GM18909 (cell line): ENCODE results near the gene MRC1.
"Not testable (repeated sequence)": the region's sequence is repeated elsewhere in the genome, so short reads cannot be mapped to it uniquely, and the experiment has no call there.

Experiments
- ATAC-seq: cut with Tn5 transposase; IDR thresholded peaks from one replicate; pipeline ENCODE4 v1.9.1; 2021; ENCODE audit warnings: mild to moderate bottlenecking; ENCODE audit not compliant: unreplicated experiment, poor library complexity

Gene MRC1

GRCh38 chr10:17883621-17884020 is 74.5 kb downstream of the MRC1 start:
- ATAC-seq: no peak

GRCh38 chr10:17888189-17888588 is 79.0 kb downstream of the MRC1 start:
- ATAC-seq: no peak

- no peak for ATAC-seq
Measured at GRCh38 chr10:17891435-17891834, 82.3 kb downstream of the MRC1 start.

- no peak for ATAC-seq
Measured at GRCh38 chr10:17904564-17904963, 95.4 kb downstream of the MRC1 start.

GRCh38 chr10:17905491-17905890 is 96.3 kb downstream of the MRC1 start:
- no peak for ATAC-seq

GRCh38 chr10:17906002-17906401 is 96.9 kb downstream of the MRC1 start:
- no peak for ATAC-seq

GRCh38 chr10:17907641-17908040 is 98.5 kb downstream of the MRC1 start:
- ATAC-seq: no peak

- ATAC-seq: peak; percentile 70
Measured at GRCh38 chr10:17910125-17910789, 101.1 kb downstream of the MRC1 start.

GRCh38 chr10:17912754-17913153 is 103.6 kb downstream of the MRC1 start:
- ATAC-seq: no peak

GRCh38 chr10:17913604-17914003 is 104.5 kb downstream of the MRC1 start:
- ATAC-seq: no peak

GRCh38 chr10:17914169-17915045 is 105.3 kb downstream of the MRC1 start:
- no peak for ATAC-seq

- ATAC-seq: no peak
Measured at GRCh38 chr10:17915181-17915580, 106.0 kb downstream of the MRC1 start.

- ATAC-seq: no peak
Measured at GRCh38 chr10:17918187-17918903, 109.2 kb downstream of the MRC1 start.

- ATAC-seq: no peak
Measured at GRCh38 chr10:17921378-17921777, 112.2 kb downstream of the MRC1 start.

- ATAC-seq: no peak
Measured at GRCh38 chr10:17923728-17924127, 114.6 kb downstream of the MRC1 start.

GRCh38 chr10:17943033-17943745 is 134.0 kb downstream of the MRC1 start:
- no peak for ATAC-seq

- ATAC-seq: not testable (repeated sequence)
Measured at GRCh38 chr10:17950269-17950668, 141.1 kb downstream of the MRC1 start.

- no peak for ATAC-seq
Measured at GRCh38 chr10:17950726-17951125, 141.6 kb downstream of the MRC1 start.

GRCh38 chr10:17951868-17952371 is 142.8 kb downstream of the MRC1 start, which contains the start of gene SLC39A12:
Gene SLC39A12, plus strand, starts transcription at chr10:17951918. Its CDS starts 1,359 bp downstream, at chr10:17953277.
- ATAC-seq: no peak

GRCh38 chr10:17954372-17954771 is 145.2 kb downstream of the MRC1 start:
- ATAC-seq: not testable (repeated sequence)
